Measurements from ENCODE around the gene AHNAK.
A peak's percentile ranks its signal among the peaks of the same experiment; 100 is the strongest.
"Not testable (repeated sequence)": the region's sequence is repeated elsewhere in the genome, so short reads cannot be mapped to it uniquely, and the experiment has no call there.

AHNAK gene

GRCh38 chr11:62552485-62553079 is 6.0 kb upstream of the AHNAK start:
- DNase-seq (ENCODE audit: low read depth in 4 of 4, low spot score in 1 of 4): no peak

GRCh38 chr11:62550478-62550877 is 3.9 kb upstream of the AHNAK start:
- not testable (repeated sequence) for DNase-seq (ENCODE audit: low read depth in 4 of 4, low spot score in 1 of 4)

- no peak for DNase-seq (ENCODE audit: low read depth in 4 of 4, low spot score in 1 of 4)
Observed at GRCh38 chr11:62548545-62549335, 2.1 kb upstream of the AHNAK start.

GRCh38 chr11:62547691-62548281 is 1.2 kb upstream of the AHNAK start:
- no peak for DNase-seq (ENCODE audit: low read depth in 4 of 4, low spot score in 1 of 4)

- no peak for DNase-seq (ENCODE audit: low read depth in 4 of 4, low spot score in 1 of 4)
Observed at GRCh38 chr11:62546929-62547625, 471 bp upstream of the AHNAK start.

GRCh38 chr11:62545437-62546243 is 966 bp downstream of the AHNAK start:
- DNase-seq (ENCODE audit: low read depth in 4 of 4, low spot score in 1 of 4): peak in 1 of 4 experiments; percentile 55

- no peak for DNase-seq (ENCODE audit: low read depth in 4 of 4, low spot score in 1 of 4)
Observed at GRCh38 chr11:62544581-62545436, 1.8 kb downstream of the AHNAK start.

- DNase-seq (ENCODE audit: low read depth in 4 of 4, low spot score in 1 of 4): no peak
Observed at GRCh38 chr11:62543680-62544444, 2.7 kb downstream of the AHNAK start.

- peak in 3 of 4 experiments; percentile 50 to 66 (median 60) for DNase-seq (ENCODE audit: low read depth in 4 of 4, low spot score in 1 of 4)
Observed at GRCh38 chr11:62542750-62543567, 3.6 kb downstream of the AHNAK start.

- no peak for DNase-seq (ENCODE audit: low read depth in 4 of 4, low spot score in 1 of 4)
Observed at GRCh38 chr11:62542111-62542745, 4.4 kb downstream of the AHNAK start.

- no peak for DNase-seq (ENCODE audit: low read depth in 4 of 4, low spot score in 1 of 4)
Observed at GRCh38 chr11:62540804-62541701, 5.6 kb downstream of the AHNAK start.

GRCh38 chr11:62539238-62539925 is 7.2 kb downstream of the AHNAK start:
- DNase-seq (ENCODE audit: low read depth in 4 of 4, low spot score in 1 of 4): no peak

- no peak for DNase-seq (ENCODE audit: low read depth in 4 of 4, low spot score in 1 of 4)
Observed at GRCh38 chr11:62538470-62539237, 8.0 kb downstream of the AHNAK start.

GRCh38 chr11:62536301-62536957 is 10.2 kb downstream of the AHNAK start:
- no peak for DNase-seq (ENCODE audit: low read depth in 4 of 4, low spot score in 1 of 4)

- no peak for DNase-seq (ENCODE audit: low read depth in 4 of 4, low spot score in 1 of 4)
Observed at GRCh38 chr11:62535802-62536201, 10.8 kb downstream of the AHNAK start.

All from stimulated activated CD4-positive, alpha-beta T cell treated with anti-CD3 and anti-CD28 coated beads, Interleukin-1b, Interleukin-23, amount 100 ng/mL, for 24 hours (primary cell).